Hematopoietic multipotent progenitor cell treated with erythropoietin and hydrocortisone succinate and interleukin-3 and kit ligand, for 4 days (in vitro differentiated cells): Measurements from ENCODE around the gene IGF1R.
"Not testable (repeated sequence)": the region's sequence is repeated elsewhere in the genome, so short reads cannot be mapped to it uniquely, and the experiment has no call there.

Experiments used
- DNase-seq: peaks from one replicate; pipeline ENCODE4 v3.0.0-alpha.2; 2015

Gene IGF1R

DNA sequence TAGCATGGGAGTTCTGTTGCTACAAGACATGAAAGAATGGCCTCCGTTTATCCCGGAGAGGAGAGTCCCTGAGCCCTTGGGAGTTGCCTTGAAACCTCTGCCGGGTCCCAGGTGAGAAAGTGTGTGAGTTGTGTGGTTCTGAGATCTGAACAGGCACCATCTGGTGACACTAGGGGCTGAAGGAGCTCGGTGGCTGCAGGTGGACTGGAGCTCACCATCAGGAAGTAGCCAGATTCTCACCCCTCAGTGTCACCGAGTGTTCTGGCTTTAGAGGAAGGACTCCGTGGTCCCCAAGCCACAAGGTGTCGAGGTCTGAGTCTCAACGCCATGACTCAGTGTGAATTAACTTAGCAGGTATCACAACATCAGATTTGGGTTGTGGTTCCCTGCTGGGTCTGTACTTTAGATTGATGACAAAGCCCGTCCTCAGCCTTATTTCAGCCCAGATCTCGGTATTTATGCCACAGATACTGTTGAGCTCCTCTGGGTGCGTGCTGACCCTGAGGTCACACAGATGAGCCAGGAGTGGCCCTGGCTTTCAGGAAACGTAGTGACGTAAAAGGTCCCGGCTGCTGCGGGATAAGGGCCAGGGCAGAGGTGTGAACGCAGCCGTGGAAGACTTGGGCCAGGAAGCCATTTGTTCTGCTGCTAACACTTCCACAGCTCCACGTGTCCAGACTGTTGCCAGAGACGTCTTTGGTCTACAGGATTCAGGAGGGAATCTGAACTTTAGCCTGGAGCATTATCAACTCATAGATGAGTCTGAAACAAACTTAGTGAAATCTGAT, 304.9 kb downstream of the IGF1R start:
- DNase-seq = no peak

DNA sequence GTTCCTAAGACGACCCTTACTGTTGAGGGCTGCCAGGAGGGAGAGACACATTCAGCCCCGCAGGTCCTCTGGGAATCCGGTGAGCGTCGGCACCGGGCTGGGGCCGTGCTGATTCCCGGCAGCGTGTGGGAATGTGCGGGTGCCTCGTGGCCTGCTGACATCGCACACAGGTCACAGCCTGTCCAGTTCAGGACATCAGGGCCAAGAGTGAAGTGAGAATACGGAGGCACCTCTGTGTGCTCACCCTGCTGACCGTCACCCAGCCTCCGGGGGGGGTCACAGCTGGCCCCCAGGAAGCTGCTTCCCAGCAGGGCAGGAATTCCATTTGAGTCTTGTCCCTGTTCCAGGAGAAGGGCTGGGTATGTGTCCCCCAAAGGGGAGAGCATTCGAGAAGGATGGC, 305.6 kb downstream of the IGF1R start:
- no peak for DNase-seq

DNA sequence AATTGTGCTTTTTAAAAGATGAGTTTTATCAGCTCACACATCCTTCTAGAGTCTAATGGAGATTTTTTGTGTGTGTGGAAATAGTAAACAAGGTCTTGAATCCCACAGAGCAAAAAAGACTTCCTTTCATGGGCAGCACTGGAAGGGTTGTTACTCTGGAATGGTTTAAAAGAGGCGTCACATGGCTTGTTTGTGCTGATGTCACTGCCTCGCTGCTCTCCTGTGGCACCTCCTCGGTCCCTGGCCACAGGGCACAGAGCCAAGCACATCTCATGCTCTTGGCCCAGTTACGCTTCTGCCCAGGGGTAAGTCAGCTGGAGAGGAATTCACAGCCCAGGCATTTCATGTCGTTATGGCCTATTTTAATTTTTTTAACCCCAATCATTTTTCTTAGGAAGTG, 306.1 kb downstream of the IGF1R start:
- peak; percentile 10 for DNase-seq

DNA sequence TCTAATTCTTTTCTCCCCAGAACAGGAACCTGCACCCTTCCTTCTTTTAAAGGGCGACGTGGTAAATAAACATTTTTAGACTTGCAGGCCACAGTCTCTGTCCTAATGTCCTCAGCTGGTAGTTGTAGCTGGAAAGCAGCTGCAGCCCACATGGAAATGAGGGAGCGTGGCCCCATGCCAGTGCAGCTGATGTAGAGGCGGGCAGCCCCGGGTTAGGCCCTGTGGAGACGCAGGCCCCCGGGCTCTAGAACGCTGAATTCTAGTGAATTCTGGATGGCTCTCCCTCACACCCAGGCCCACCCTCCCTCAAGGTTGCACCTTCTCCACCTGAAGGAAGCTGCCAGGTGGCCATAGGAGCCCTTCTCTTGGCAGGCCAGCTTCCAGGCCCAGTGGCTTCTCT, 307.0 kb downstream of the IGF1R start:
- DNase-seq = no peak

DNA sequence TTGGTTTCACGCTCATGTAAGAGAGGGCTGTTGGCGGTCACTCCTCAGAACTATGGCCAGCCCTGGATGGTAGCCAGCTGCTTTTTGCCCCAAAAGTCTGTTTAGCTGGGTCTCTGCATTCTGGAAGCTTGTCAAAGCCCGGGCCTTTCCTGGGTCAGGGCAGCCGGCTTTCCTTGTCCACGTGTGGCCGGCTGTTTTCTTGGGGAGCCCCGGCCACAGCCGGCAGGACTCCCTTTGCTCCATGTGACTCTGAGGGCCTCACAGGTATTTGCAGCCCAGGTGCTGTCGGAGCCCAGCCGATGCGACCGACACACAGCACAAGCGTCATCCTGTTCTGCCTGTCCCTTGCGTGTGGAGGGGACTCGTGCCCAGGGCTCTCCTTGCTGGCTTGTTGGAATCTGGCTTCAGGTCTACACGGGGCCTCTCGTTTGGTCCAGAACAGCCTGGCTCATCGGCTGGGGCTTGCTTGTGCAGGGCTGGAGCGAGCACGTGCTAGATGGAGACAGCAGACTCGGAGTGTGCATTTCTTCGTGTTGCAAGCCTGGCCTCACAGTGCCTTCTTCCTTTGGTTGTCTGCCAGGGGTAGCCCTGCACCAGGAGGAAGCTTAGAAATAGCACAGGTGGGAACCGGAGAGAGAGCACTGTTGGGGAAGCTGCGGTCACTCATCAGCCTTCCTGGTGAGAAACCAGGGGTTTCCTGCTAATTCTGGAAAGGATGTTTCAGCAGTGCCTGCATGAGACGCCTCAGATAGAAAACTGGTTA, 307.8 kb downstream of the IGF1R start:
- peak; percentile 64 for DNase-seq

DNA sequence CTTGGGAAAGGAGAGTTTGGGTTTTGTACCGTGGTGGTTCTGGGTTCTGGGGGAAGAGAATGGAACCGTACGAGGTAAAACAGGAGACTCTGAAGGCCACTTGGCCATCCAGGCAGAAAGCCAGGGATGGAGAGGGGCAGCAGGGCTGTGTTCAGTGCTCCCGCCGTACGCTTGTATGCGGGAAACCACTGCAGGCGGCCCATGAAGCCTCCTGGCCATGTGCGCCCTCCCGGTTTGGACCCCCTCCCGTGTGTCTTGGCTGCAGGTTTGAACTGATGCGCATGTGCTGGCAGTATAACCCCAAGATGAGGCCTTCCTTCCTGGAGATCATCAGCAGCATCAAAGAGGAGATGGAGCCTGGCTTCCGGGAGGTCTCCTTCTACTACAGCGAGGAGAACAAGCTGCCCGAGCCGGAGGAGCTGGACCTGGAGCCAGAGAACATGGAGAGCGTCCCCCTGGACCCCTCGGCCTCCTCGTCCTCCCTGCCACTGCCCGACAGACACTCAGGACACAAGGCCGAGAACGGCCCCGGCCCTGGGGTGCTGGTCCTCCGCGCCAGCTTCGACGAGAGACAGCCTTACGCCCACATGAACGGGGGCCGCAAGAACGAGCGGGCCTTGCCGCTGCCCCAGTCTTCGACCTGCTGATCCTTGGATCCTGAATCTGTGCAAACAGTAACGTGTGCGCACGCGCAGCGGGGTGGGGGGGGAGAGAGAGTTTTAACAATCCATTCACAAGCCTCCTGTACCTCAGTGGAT, 308.6 kb downstream of the IGF1R start:
- DNase-seq = no peak

DNA sequence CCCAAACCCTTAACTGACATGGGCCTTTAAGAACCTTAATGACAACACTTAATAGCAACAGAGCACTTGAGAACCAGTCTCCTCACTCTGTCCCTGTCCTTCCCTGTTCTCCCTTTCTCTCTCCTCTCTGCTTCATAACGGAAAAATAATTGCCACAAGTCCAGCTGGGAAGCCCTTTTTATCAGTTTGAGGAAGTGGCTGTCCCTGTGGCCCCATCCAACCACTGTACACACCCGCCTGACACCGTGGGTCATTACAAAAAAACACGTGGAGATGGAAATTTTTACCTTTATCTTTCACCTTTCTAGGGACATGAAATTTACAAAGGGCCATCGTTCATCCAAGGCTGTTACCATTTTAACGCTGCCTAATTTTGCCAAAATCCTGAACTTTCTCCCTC, 309.3 kb downstream of the IGF1R start:
- DNase-seq = peak; percentile 19

DNA sequence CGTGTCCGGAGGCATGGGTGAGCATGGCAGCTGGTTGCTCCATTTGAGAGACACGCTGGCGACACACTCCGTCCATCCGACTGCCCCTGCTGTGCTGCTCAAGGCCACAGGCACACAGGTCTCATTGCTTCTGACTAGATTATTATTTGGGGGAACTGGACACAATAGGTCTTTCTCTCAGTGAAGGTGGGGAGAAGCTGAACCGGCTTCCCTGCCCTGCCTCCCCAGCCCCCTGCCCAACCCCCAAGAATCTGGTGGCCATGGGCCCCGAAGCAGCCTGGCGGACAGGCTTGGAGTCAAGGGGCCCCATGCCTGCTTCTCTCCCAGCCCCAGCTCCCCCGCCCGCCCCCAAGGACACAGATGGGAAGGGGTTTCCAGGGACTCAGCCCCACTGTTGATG, 309.7 kb downstream of the IGF1R start:
- DNase-seq = no peak

DNA sequence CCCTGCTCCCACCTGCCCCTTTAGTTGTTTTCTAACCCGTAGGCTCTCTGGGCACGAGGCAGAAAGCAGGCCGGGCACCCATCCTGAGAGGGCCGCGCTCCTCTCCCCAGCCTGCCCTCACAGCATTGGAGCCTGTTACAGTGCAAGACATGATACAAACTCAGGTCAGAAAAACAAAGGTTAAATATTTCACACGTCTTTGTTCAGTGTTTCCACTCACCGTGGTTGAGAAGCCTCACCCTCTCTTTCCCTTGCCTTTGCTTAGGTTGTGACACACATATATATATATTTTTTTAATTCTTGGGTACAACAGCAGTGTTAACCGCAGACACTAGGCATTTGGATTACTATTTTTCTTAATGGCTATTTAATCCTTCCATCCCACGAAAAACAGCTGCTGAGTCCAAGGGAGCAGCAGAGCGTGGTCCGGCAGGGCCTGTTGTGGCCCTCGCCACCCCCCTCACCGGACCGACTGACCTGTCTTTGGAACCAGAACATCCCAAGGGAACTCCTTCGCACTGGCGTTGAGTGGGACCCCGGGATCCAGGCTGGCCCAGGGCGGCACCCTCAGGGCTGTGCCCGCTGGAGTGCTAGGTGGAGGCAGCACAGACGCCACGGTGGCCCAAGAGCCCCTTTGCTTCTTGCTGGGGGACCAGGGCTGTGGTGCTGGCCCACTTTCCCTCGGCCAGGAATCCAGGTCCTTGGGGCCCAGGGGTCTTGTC, 310.7 kb downstream of the IGF1R start:
- no peak for DNase-seq

DNA sequence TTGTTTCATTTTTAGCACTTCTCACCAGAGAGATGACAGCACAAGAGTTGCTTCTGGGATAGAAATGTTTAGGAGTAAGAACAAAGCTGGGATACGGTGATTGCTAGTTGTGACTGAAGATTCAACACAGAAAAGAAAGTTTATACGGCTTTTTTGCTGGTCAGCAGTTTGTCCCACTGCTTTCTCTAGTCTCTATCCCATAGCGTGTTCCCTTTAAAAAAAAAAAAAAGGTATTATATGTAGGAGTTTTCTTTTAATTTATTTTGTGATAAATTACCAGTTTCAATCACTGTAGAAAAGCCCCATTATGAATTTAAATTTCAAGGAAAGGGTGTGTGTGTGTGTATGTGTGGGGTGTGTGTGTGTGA, 311.3 kb downstream of the IGF1R start:
- DNase-seq = no peak

DNA sequence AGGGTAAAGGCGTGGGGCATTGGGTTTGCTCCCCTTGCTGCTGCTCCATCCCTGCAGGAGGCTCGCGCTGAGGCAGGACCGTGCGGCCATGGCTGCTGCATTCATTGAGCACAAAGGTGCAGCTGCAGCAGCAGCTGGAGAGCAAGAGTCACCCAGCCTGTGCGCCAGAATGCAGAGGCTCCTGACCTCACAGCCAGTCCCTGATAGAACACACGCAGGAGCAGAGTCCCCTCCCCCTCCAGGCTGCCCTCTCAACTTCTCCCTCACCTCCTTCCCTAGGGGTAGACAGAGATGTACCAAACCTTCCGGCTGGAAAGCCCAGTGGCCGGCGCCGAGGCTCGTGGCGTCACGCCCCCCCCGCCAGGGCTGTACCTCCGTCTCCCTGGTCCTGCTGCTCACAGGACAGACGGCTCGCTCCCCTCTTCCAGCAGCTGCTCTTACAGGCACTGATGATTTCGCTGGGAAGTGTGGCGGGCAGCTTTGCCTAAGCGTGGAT, 312.3 kb downstream of the IGF1R start:
- no peak for DNase-seq

DNA sequence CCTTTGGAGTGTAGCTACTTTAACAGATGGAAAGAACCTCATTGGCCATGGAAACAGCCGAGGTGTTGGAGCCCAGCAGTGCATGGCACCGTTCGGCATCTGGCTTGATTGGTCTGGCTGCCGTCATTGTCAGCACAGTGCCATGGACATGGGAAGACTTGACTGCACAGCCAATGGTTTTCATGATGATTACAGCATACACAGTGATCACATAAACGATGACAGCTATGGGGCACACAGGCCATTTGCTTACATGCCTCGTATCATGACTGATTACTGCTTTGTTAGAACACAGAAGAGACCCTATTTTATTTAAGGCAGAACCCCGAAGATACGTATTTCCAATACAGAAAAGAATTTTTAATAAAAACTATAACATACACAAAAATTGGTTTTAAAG, 315.1 kb downstream of the IGF1R start:
- no peak for DNase-seq

DNA sequence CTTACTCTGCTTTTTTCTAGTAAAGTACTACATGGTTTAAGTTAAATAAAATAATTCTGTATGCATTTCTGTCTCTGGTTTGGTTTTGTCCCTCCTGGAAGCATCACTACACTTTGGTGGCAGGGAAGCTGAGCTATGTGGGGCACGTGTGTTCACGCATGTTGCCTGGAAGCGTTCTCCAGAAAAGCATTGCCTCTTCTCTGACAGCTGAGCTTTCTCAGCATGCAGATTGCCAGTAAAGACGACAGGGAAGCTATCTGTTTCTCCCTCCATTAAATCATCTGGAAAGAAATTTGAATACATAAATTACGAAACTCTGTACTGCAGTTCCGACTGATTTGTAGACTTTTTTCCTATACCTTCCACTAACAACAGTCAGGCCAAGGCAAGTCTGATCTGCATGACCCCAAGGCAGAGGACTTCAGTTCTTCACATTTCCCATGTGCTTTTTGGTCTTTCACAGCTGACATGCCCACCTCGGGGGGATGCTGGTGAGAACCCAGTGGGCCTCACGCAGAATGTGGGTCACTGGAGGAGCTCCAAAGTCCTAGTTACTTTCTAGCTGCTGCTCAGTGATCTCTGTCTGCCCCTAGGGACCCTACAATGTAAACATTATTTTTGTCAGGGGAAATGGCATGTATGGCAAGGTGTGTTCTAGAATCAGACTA, 316.3 kb downstream of the IGF1R start:
- DNase-seq = no peak

DNA sequence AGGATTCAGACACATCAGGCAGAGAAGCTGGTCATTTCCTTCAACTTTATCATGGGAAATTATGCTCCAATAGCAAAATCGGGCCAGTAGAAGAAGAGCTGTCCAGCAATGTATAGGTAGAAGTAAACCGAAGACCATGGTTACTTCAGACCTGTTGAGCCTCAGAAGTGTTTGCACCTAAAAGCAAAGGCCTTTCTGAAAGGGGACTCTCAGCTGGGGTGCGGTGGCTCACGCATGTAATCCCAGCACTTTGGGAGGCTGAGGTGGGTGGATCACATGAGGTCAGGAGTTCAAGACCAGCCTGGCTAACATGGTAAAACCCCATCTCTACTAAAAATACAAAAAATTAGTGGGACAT, 316.8 kb downstream of the IGF1R start:
- DNase-seq = not testable (repeated sequence)

DNA sequence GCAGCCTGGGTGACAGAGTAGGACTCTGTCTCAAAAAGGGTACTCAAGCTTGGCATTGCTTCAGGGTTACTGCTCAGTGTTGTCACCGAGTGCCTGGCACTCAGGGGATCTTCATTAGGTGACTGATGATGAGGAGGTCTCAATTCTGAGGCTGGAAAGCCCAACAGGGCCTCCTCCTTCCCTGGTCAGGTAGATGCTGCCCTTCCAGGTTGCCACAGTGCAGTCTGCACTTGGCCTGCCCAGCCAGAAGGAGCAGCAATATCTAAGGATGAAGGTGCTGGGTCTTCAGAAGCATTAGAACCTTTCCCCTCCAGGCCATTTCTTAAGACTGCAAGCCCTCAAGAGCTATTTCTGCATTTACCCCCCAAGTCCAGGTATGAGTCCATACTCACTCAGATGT, 317.3 kb downstream of the IGF1R start:
- no peak for DNase-seq

DNA sequence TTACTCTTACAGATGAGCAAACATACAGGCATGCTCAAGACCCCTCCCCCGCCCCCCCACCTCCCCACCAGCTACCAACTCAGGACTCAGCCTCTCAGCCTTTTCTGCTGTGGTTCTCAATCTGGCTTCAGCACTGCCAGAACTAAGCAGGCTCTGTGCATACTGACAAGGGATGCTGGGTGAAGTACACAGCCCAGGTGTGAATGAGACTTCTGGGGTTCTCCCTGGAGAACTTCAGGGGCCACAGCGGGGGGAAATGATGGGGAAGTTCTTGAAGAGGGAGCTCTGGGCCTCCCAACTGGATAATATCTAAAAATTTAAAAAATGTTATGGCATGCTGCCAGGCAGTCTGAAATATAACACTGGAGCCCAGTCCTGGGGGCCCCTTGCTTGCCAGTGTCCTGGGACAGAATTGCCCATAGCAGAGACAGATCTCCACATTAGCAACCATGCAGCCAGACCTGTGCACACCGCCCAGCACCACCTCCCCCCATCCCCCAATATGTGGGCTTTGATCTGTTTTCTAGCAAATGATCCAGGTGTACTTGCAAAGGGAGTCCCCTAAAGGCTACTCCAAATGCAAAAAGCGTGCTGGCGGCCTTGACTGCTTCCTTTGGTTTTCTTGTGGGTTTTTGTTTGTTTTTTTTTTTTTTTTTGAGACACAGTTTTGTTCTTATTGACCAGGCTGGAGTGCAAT, 317.9 kb downstream of the IGF1R start:
- DNase-seq = no peak

DNA sequence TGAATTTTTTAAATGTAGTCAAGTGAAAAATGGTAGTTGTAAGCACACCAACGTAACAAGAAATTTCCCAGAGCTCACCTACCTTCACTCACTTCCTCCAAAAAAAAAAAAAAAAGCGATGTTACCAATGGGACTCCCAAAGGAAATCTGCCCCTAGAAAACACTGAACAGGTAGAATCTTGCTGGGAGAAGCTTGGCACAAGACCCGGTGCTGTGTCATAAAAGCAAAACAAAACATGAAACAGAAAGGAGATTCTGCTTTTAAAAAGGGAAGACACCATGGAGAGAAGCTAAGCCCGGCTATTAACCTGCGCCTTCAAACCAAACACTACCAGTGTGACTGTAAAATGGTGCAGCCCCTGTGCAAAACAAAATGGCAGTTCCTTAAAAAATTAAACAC, 318.8 kb downstream of the IGF1R start:
- DNase-seq = no peak

DNA sequence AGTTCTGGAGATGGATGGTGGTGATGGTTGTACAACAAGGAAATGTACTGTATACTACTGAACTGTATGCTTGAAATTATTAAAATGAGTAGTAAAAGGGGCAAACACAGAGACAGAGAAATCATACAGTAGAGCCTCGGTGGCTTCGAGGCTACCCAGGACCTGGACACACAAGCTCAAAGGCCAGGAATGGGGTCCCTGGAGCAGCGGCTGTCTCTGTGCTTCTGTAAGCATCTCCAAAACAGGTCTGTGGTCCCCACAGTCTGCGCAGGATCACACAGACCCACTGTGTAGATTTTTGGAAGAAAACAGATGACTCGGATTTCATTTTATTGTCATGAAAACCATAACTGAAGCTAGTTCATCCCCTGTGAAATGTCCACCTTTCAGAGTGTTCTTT, 319.6 kb downstream of the IGF1R start:
- DNase-seq = no peak

DNA sequence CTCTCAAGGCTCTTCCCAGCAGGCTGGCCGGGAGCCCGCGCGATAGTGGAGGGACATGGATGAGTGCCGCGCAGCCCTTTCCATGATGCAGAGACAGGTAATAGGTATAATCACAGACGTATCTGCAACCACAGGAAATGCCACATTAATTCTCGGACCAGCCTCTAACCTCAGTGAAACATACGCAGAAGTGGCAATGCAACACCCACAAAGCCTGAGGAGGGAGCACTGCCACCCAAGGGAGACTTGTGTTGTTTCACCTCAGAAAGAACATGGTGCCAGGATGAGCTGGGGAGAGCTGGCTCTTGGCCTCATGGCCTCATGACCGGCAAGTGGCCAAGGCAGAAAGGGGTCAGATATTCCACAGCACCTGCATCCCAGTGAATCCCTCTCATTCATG, 320.2 kb downstream of the IGF1R start:
- DNase-seq = no peak

DNA sequence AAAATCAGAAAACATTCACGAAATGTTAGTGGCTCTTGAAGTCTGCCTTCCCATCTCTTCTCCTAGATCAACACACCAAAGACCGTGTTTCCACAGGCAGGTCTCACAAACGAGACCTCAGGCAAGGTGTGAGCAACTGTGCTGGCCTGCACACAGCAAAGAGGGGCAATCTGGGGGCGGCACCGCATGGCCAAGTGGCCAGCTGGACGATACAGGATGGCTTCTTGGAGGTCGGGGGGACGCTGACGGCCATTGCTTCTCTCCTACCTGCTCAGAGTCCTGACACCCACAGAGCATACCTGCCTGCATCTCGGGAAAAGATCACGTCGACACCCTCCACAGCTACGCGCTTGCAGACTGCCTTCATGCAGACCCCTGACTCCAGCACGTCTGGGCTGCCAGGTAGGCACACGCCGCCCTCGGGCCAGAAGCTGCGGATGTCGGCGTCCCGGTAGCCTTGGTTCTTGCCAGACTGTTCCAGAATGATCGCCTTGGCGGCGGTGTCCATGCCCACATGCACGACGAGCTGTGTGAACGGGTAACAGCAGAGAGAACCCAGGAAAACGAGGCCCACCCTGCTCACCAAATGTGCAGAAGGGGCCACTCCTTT, 320.9 kb downstream of the IGF1R start:
- no peak for DNase-seq

DNA sequence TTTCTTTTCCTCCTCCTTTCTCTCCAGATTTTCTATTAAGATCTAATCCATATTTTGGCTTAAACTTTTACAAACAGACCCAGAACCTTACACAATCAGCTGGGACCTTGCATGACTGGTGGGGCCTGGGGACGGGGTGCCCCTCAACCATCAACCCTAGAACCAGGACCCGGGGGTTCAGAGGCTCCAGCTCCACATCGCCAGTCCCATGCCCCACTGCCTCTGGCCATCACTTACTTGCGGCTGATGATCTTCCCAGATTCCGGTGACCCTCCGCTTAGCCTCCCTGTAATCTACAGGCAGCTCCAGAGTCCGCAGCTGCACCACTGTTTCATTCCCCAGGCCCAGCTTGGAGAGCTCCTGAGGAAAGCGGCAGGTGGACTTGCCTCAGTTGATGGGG, 322.5 kb downstream of the IGF1R start:
- DNase-seq = no peak
